Breast epithelium (tissue), 4 donors: ENCODE measurements around the gene ARPC2. TPM values are rescaled to one million over a fixed set of nuclear protein-coding genes. Genes with fewer than 3 reads are reported as not detected.
A peak's percentile ranks its signal among the peaks of the same experiment; 100 is the strongest.

Experiments
- DNase-seq, 2 donors: peaks; one replicate each; pipeline ENCODE4 v3.0.0-alpha.2; 2019; ENCODE audit warnings: low spot score in 2 of 2
- H3K27ac ChIP-seq, 2 donors: fragments of 200-600 bp; sonication (generic) in 1 of 2; one replicate each; pipeline ENCODE4 v1.5.1; 2016 to 2019; ENCODE audit warnings: mild to moderate bottlenecking in 1 of 2
- H3K27me3 ChIP-seq, 2 donors: fragments of 200-600 bp; sonication (generic) in 1 of 2; one replicate each; pipeline versions ENCODE4 v1.5.1 to v1.6.0; 2017 to 2019; ENCODE audit warnings: control low read depth in 1 of 2, mild to moderate bottlenecking in 1 of 2
- H3K36me3 ChIP-seq: fragments of 200-600 bp; one replicate; pipeline ENCODE4 v1.5.1; 2019
- H3K4me1 ChIP-seq, 2 donors: fragments of 200-600 bp; sonication (generic); one replicate each; pipeline ENCODE4 v1.5.1; 2016 to 2019; ENCODE audit warnings: control low read depth in 1 of 2
- H3K4me3 ChIP-seq, 3 donors: fragments of 200-600 bp; sonication (generic); 1 replicate in 2 of 3; 2 replicates in 1 of 3; pipeline ENCODE4 v1.5.1; 2016 to 2019; ENCODE audit warnings: mild to moderate bottlenecking in 3 of 3, moderate library complexity in 2 of 3
- H3K9me3 ChIP-seq, 2 donors: fragments of 200-600 bp; sonication (generic) in 1 of 2; one replicate each; pipeline ENCODE4 v1.5.1; 2016 to 2019; ENCODE audit warnings: control low read depth in 1 of 2
- POLR2A ChIP-seq: fragments of 450-650 bp; IDR thresholded peaks from one replicate; pipeline ENCODE4 v1.6.1; 2016; ENCODE audit warnings: antibody characterized with exemption, mild to moderate bottlenecking, moderate library complexity
- POLR2AphosphoS5 ChIP-seq, 3 donors: sonication (generic); formaldehyde crosslinking; IDR thresholded peaks; one replicate each; pipeline ENCODE4 v1.6.1; 2017; ENCODE audit warnings: antibody characterized with exemption in 3 of 3
- intact Hi-C: fragments of 100-400 bp; cut with DNase I; formaldehyde crosslinking; loops from one replicate; pipeline ENCODE4 v1.15.1; 2023; ENCODE audit warnings: low total_unique reads
- total RNA-seq, 3 donors: library from RNA; depleted of rRNA; stranded (reverse); fragments of >200 nt; gene quantifications; one replicate each; pipeline ENCODE4 v1.1.0, GENCODE V29; 2016
- TF ChIP-seq, protein P1 (sequence below), 3 donors: fragments of 450-650 bp; IDR thresholded peaks; one replicate each; pipeline ENCODE4 v1.5.1; 2016 to 2017; ENCODE audit warnings: antibody characterized with exemption in 3 of 3, mild to moderate bottlenecking in 3 of 3, moderate library complexity in 3 of 3

The ARPC2 gene
- total RNA-seq, 3 donors from 2014 or later: 212 to 336 (median 248) TPM

DNA sequence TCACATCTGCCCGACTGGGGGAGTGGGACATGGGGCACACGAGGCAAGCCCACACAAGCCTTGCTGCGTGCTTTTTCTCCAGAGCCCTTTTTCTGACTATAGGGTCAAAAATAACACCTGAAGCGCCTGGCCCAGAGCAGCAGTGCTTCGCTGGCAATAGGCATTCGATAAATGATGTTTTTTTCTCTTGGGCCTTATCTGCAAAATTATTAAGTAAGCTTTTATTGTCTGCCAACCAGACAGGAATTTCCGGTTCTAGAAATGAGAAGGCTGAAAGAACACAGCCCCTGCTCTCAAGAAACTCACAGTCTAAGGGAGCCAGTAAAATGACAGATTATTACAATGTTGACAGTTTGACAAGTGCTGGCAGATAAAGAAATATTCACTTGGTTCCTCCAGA is 78.0 kb downstream of the ARPC2 start:
- H3K27me3 ChIP-seq: no peaks in the 10 kb centered on the region
- H3K4me1 ChIP-seq: peaks cover 0 to 23% of the 10 kb centered on the region in 2 donors
- TF ChIP-seq POLR2AphosphoS5 (IDR thresholded peaks at IDR 0.05) (no peak), POLR2A (no peak)
- TF ChIP-seq, protein P1, sequence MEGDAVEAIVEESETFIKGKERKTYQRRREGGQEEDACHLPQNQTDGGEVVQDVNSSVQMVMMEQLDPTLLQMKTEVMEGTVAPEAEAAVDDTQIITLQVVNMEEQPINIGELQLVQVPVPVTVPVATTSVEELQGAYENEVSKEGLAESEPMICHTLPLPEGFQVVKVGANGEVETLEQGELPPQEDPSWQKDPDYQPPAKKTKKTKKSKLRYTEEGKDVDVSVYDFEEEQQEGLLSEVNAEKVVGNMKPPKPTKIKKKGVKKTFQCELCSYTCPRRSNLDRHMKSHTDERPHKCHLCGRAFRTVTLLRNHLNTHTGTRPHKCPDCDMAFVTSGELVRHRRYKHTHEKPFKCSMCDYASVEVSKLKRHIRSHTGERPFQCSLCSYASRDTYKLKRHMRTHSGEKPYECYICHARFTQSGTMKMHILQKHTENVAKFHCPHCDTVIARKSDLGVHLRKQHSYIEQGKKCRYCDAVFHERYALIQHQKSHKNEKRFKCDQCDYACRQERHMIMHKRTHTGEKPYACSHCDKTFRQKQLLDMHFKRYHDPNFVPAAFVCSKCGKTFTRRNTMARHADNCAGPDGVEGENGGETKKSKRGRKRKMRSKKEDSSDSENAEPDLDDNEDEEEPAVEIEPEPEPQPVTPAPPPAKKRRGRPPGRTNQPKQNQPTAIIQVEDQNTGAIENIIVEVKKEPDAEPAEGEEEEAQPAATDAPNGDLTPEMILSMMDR (IDR thresholded peaks at IDR 0.05): no peak
- DNase-seq: no peak
- H3K9me3 ChIP-seq: no peaks in the 10 kb centered on the region
- H3K27ac ChIP-seq: peak overlapping the region; percentile 70 to 71
- no peak overlapping the region for H3K4me3 ChIP-seq
- no peaks in the 10 kb centered on the region for H3K36me3 ChIP-seq
- intact Hi-C loops: no loop called here

DNA sequence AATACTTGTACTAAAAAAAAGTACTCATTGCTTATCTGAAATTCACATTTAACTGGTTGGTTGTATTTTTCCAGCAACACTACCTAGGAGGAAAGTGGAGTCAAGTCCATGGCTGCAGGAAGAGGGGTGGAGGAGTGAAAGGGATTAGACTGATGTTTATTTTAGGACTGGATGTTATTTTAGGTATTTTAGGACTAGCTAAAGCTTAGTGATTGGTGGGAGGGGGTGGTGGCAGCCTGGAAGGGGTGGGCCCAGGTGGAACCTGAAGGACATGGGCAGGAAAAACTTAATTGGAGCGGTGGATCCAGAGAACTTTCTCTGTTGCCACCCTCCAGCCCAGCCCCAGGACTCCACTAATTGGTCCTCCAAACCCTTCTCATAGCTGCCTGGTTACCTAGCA is 79.2 kb downstream of the ARPC2 start:
- no peaks in the 10 kb centered on the region for H3K9me3 ChIP-seq
- intact Hi-C loops: no loop called here
- H3K27ac ChIP-seq: peak overlapping the region in 1 of 2 donors; percentile 58
- H3K4me1 ChIP-seq: peaks cover 0 to 12% of the 10 kb centered on the region in 2 donors
- H3K27me3 ChIP-seq: no peaks in the 10 kb centered on the region
- TF ChIP-seq, protein P1 (IDR thresholded peaks at IDR 0.05): no peak
- TF ChIP-seq POLR2AphosphoS5 (IDR thresholded peaks at IDR 0.05) (no peak), POLR2A (no peak)
- DNase-seq: no peak
- H3K36me3 ChIP-seq: no peaks in the 10 kb centered on the region
- no peak overlapping the region for H3K4me3 ChIP-seq

DNA sequence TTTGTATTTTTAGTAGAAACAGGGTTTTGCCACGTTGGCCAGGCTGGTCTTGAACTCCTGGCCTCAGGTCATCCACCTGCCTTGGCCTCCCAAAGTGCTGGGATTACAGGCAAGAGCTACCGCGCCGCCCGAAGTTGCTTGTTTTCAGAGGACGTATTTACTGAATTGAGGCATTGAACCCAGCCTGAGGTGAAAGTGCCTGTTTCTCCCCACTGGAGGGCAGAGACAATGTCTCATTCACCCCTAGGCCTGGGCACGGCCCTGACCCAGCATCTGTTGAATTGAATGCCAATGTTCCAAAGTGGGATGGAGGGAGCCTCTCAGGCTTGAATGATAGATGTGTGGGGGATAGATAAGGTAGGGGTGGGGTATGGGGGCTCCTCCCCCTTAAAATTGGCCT is 79.9 kb downstream of the ARPC2 start:
- H3K27me3 ChIP-seq: no peaks in the 10 kb centered on the region
- intact Hi-C loops: no loop called here
- H3K4me3 ChIP-seq: no peak overlapping the region
- TF ChIP-seq POLR2A (no peak), POLR2AphosphoS5 (IDR thresholded peaks at IDR 0.05) (no peak)
- TF ChIP-seq, protein P1 (IDR thresholded peaks at IDR 0.05): no peak
- H3K4me1 ChIP-seq: peaks cover 0 to 10% of the 10 kb centered on the region in 2 donors
- no peaks in the 10 kb centered on the region for H3K36me3 ChIP-seq
- no peak for DNase-seq
- no peaks in the 10 kb centered on the region for H3K9me3 ChIP-seq
- H3K27ac ChIP-seq: peak overlapping the region; percentile 58 to 92

DNA sequence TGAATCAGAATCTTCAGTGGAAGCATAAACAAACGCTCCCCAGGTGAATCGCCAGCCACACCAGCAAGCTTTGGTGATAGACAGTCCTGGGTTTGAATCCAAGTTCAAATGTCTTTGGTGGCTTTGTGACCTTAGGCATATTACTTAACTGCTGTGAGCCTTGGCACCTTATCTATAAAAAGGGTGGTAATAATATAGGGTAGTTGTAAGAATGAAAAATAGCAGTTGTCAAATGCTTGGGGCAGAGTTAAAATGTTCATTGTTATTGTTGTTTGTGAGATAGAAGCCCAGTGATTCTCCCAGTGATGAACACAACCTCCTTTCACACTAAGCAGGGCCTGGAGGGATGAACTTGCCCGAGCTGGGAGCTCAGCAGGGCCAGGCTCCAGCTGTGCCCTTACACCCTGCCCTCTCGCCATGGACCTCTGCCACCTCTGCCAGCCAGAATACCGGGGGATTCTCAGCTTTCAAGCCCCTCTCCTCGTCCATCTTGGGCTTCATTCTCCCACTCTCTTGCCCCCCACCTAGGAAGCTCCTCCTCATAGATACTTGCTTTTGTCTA is 81.4 kb downstream of the ARPC2 start:
- Histone ChIP-seq H3K36me3 (no peaks in the 10 kb centered on the region), H3K27me3 (no peaks in the 10 kb centered on the region), H3K4me1 (peaks cover 0 to 10% of the 10 kb centered on the region in 2 donors), H3K9me3 (no peaks in the 10 kb centered on the region), H3K4me3 (peak overlapping the region in 1 of 3 donors; percentile 4), H3K27ac (peak overlapping the region; percentile 88 to 92)
- intact Hi-C loops: no loop called here
- TF ChIP-seq, protein P1 (IDR thresholded peaks at IDR 0.05): no peak
- TF ChIP-seq POLR2A (no peak), POLR2AphosphoS5 (IDR thresholded peaks at IDR 0.05) (no peak)
- DNase-seq: no peak

DNA sequence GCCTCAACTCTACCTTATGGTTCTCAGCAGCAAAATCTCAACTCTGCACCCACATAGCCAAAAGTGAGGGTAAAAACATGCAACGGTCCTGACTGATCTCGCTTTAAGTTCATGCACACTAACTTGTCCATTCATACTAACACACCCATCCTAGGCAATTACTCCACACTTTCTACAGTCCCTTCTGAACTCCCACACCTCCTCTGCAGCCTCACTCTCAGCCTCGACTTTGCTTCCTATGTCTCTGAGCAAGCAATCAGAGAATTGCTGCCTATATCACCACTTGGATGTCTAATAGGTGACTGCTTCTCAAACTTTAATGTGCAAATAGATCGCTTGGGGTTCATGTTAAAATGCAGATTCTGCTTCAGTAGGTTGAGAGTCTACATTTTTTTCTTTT is 83.2 kb downstream of the ARPC2 start:
- no peak overlapping the region for H3K4me3 ChIP-seq
- no peak overlapping the region for H3K27ac ChIP-seq
- intact Hi-C loops: no loop called here
- no peaks in the 10 kb centered on the region for H3K27me3 ChIP-seq
- H3K4me1 ChIP-seq: peaks cover 0 to 2% of the 10 kb centered on the region in 2 donors
- no peak for DNase-seq
- no peaks in the 10 kb centered on the region for H3K36me3 ChIP-seq
- H3K9me3 ChIP-seq: no peaks in the 10 kb centered on the region
- TF ChIP-seq POLR2A: no peak
- TF ChIP-seq, protein P1 (IDR thresholded peaks at IDR 0.05): no peak
- TF ChIP-seq POLR2AphosphoS5 (IDR thresholded peaks at IDR 0.05): no peak
